Gastroesophageal sphincter (tissue), 4 donors: ENCODE data around the gene FRMD3. TPM values are rescaled to one million over a fixed set of nuclear protein-coding genes. Genes with fewer than 3 reads are reported as not detected.

Experiments
- ATAC-seq: fragments of 150-250 bp; one replicate; pipeline ENCODE4 v1.9.1; 2016; ENCODE audit warnings: mild to moderate bottlenecking, moderate library complexity
- H3K27ac ChIP-seq, 4 donors: fragments of 200-600 bp; sonication (generic) in 3 of 4; 1 replicate in 3 of 4; 2 replicates in 1 of 4; pipeline ENCODE4 v1.5.1; 2016 to 2019
- H3K27me3 ChIP-seq: fragments of 200-600 bp; sonication (generic); one replicate; pipeline ENCODE4 v1.5.1; 2019
- H3K36me3 ChIP-seq, 2 donors: fragments of 200-600 bp; sonication (generic); one replicate each; pipeline ENCODE4 v1.5.1; 2019; ENCODE audit warnings: control low read depth in 1 of 2
- H3K4me1 ChIP-seq, 3 donors: fragments of 200-600 bp; sonication (generic); 1 replicate in 2 of 3; 2 replicates in 1 of 3; pipeline ENCODE4 v1.5.1; 2016 to 2019; ENCODE audit warnings: control low read depth in 2 of 3
- H3K4me3 ChIP-seq, 2 donors: fragments of 200-600 bp; sonication (generic); one replicate each; pipeline ENCODE4 v1.5.1; 2019; ENCODE audit warnings: mild to moderate bottlenecking in 1 of 2, moderate library complexity in 1 of 2
- H3K9me3 ChIP-seq, 3 donors: fragments of 200-600 bp; sonication (generic); one replicate each; pipeline ENCODE4 v1.5.1; 2017 to 2019; ENCODE audit warnings: control low read depth in 2 of 3
- CTCF ChIP-seq, 4 experiments: fragments of 200-600 bp in 2 of 4; fragments of 450-650 bp in 2 of 4; sonication (generic) in 1 of 4; IDR thresholded peaks; one replicate each; pipeline ENCODE4 v1.5.1; 2017 to 2019; ENCODE audit warnings: antibody characterized with exemption in 4 of 4, mild to moderate bottlenecking in 2 of 4, moderate library complexity in 2 of 4
- EP300 ChIP-seq: sonication (generic); formaldehyde crosslinking; IDR thresholded peaks from one replicate; pipeline ENCODE4 v1.6.1; 2017; ENCODE audit warnings: antibody characterized with exemption, mild to moderate bottlenecking
- POLR2A ChIP-seq, 2 donors: fragments of 450-650 bp; IDR thresholded peaks; one replicate each; pipeline ENCODE4 v1.6.1; 2017; ENCODE audit warnings: antibody characterized with exemption in 2 of 2, mild to moderate bottlenecking in 2 of 2, moderate library complexity in 1 of 2
- POLR2AphosphoS5 ChIP-seq: sonication (generic); formaldehyde crosslinking; IDR thresholded peaks from one replicate; pipeline ENCODE4 v1.6.1; 2017; ENCODE audit warnings: antibody characterized with exemption
- WGBS, 2 donors: methylation state at CpG; one replicate each; pipeline ENCODE4 v1.1.5; 2018; ENCODE audit warnings: low coverage in 1 of 2; 5-methylcytosine and 5-hydroxymethylcytosine counted together
- total RNA-seq, 4 donors: library from RNA; depleted of rRNA; stranded (reverse); fragments of >200 nt; gene quantifications; one replicate each; pipeline ENCODE4 v1.1.0, GENCODE V29; 2016

The FRMD3 gene
- total RNA-seq, 4 donors from 2014 or later: 6.8 to 15.1 (median 11.3) TPM

GRCh38 chr9:83440641-83441040, 97.6 kb downstream of the FRMD3 start:
- H3K36me3 ChIP-seq: no peaks in the 10 kb centered on the region
- H3K27ac ChIP-seq: peak overlapping the region in 1 of 4 donors; percentile 34
- H3K4me3 ChIP-seq: no peak overlapping the region
- TF ChIP-seq EP300 (no peak), CTCF (IDR thresholded peaks at IDR 0.05) (no peak), POLR2AphosphoS5 (no peak), POLR2A (IDR thresholded peaks at IDR 0.05) (no peak)
- ATAC-seq: no peak
- peaks cover 0 to 43% (median 0%) of the 10 kb centered on the region in 3 donors for H3K4me1 ChIP-seq
- H3K9me3 ChIP-seq: no peaks in the 10 kb centered on the region
- no peaks in the 10 kb centered on the region for H3K27me3 ChIP-seq
- 78 to 100% methylated on average over 1 to 5 of the region's 5 CpGs for WGBS, 2 donors

- Histone ChIP-seq H3K36me3 (no peaks in the 10 kb centered on the region), H3K4me3 (no peak overlapping the region), H3K27me3 (no peaks in the 10 kb centered on the region), H3K9me3 (no peaks in the 10 kb centered on the region), H3K4me1 (peaks cover 3 to 39% (median 17%) of the 10 kb centered on the region in 3 donors), H3K27ac (no peak overlapping the region)
- 84 to 100% methylated on average over 2 to 3 of the region's 4 CpGs for WGBS, 2 donors
- no peak for TF ChIP-seq POLR2AphosphoS5
- TF ChIP-seq POLR2A (IDR thresholded peaks at IDR 0.05): no peak
- no peak for TF ChIP-seq CTCF (IDR thresholded peaks at IDR 0.05)
- no peak for TF ChIP-seq EP300
- ATAC-seq: no peak
These were observed 102.9 kb downstream of the FRMD3 start for GRCh38 chr9:83435301-83435700.

- no peaks in the 10 kb centered on the region for H3K36me3 ChIP-seq
- no peaks in the 10 kb centered on the region for H3K27me3 ChIP-seq
- H3K27ac ChIP-seq: no peak overlapping the region
- WGBS, 2 donors: no CpG with 5 or more reads among the region's 1 CpG
- no peak overlapping the region for H3K4me3 ChIP-seq
- peaks cover 3 to 38% (median 17%) of the 10 kb centered on the region in 3 donors for H3K4me1 ChIP-seq
- no peak for ATAC-seq
- TF ChIP-seq EP300 (no peak), CTCF (IDR thresholded peaks at IDR 0.05) (no peak), POLR2AphosphoS5 (no peak), POLR2A (IDR thresholded peaks at IDR 0.05) (no peak)
- no peaks in the 10 kb centered on the region for H3K9me3 ChIP-seq
These were observed 103.9 kb downstream of the FRMD3 start for GRCh38 chr9:83434254-83434653.

- Histone ChIP-seq H3K9me3 (no peaks in the 10 kb centered on the region), H3K4me1 (peaks cover 3 to 38% (median 17%) of the 10 kb centered on the region in 3 donors), H3K36me3 (no peaks in the 10 kb centered on the region), H3K27ac (no peak overlapping the region), H3K4me3 (no peak overlapping the region), H3K27me3 (no peaks in the 10 kb centered on the region)
- 100% methylated on average over 1 of the region's 1 CpG; no CpG with 5 or more reads in 1 of the 2 donors for WGBS, 2 donors
- no peak for ATAC-seq
- TF ChIP-seq POLR2AphosphoS5 (no peak), CTCF (IDR thresholded peaks at IDR 0.05) (no peak), EP300 (no peak), POLR2A (IDR thresholded peaks at IDR 0.05) (no peak)
These were observed 104.4 kb downstream of the FRMD3 start for GRCh38 chr9:83433846-83434245.

- peaks cover 3 to 38% (median 17%) of the 10 kb centered on the region in 3 donors for H3K4me1 ChIP-seq
- H3K27ac ChIP-seq: peak overlapping the region in 2 of 4 donors; percentile 1
These were observed 105.2 kb downstream of the FRMD3 start for GRCh38 chr9:83432877-83433550.

More at GRCh38 chr9:83432877-83433550, 105.2 kb downstream of the FRMD3 start:
- Histone ChIP-seq H3K27me3 (no peaks in the 10 kb centered on the region), H3K4me3 (no peak overlapping the region), H3K36me3 (no peaks in the 10 kb centered on the region), H3K9me3 (no peaks in the 10 kb centered on the region)
- TF ChIP-seq CTCF (IDR thresholded peaks at IDR 0.05): no peak
- no peak for TF ChIP-seq EP300
- ATAC-seq: peak; percentile 32
- WGBS, 2 donors: 79 to 88% methylated on average over 2 of the region's 2 CpGs
